Endothelial cell of umbilical vein (primary cell): ENCODE results near the gene HOXB5. TPM values are rescaled to one million over a fixed set of nuclear protein-coding genes. Genes with fewer than 3 reads are reported as not detected.

Experiments used
- BruUV-seq: library from RNA; stranded (reverse); fragments of 400-500 nt; replicated peaks from 2 replicates; lab custom pipeline; 2021; lab: Mats Ljungman, UMichigan
- CTCF ChIA-PET: fragments of 300-600, 350-600 bp; sonication (Branson Sonifier 250); formaldehyde crosslinking; loops from one replicate; lab custom pipeline; 2021; ENCODE audit warnings: antibody characterized with exemption, inconsistent platforms; lab: Charles Lee
- POLR2A ChIA-PET: fragments of 300-600, 350-600 bp; sonication (Branson Sonifier 250); formaldehyde crosslinking; loops from one replicate; lab custom pipeline; 2021; ENCODE audit warnings: antibody characterized with exemption, inconsistent platforms; lab: Charles Lee
- DNase-seq: peaks from one replicate; pipeline ENCODE4 v3.0.0-alpha.2; 2011; ENCODE audit warnings: low read depth, low spot score
- FAIRE-seq: peaks from 2 replicates; lab custom pipeline; 2011; peaks lifted over from hg19 to GRCh38; lab: Jason Lieb, UNC
- H2AFZ ChIP-seq: 2 replicates; pipeline ENCODE4 v1.6.0; 2012; ENCODE audit warnings: low read depth, low read length, control low read depth, inconsistent platforms
- H3K27ac ChIP-seq: 2 replicates; pipeline ENCODE4 v1.5.1; 2011; ENCODE audit warnings: low read depth, mild to moderate bottlenecking, control low read depth, low read length, moderate library complexity; ENCODE audit not compliant: insufficient read depth
- H3K27me3 ChIP-seq, 2 experiments: 2 replicates each; pipeline versions ENCODE4 v1.6.0 to v1.6.1; 2011; ENCODE audit warnings: low read length in 2 of 2, mixed read lengths in 1 of 2; ENCODE audit not compliant: control insufficient read depth in 2 of 2, insufficient read depth in 2 of 2
- H3K36me3 ChIP-seq, 2 experiments: 2 replicates in 1 of 2; 3 replicates in 1 of 2; pipeline ENCODE4 v1.5.1; 2011; ENCODE audit warnings: low read length in 2 of 2, mild to moderate bottlenecking in 1 of 2, moderate library complexity in 1 of 2; ENCODE audit not compliant: control insufficient read depth in 2 of 2, insufficient read depth in 2 of 2; ENCODE audit errors: extremely low read depth in 1 of 2
- H3K4me1 ChIP-seq: 3 replicates; pipeline ENCODE4 v1.5.1; 2011; ENCODE audit warnings: mild to moderate bottlenecking, low read length; ENCODE audit not compliant: control insufficient read depth, insufficient read depth; ENCODE audit errors: extremely low read depth
- H3K4me2 ChIP-seq: 2 replicates; pipeline ENCODE4 v1.6.1; 2011; ENCODE audit warnings: low read length, control low read depth, mixed read lengths; ENCODE audit not compliant: insufficient read depth
- H3K4me3 ChIP-seq, 3 experiments: fragments of 200-600 bp in 1 of 3; sonication (generic), shearing (Covaris generic) in 1 of 3; replicated peaks in 1 of 3; 2 replicates each; pipeline ENCODE4 v1.5.1; 2011 to 2016; ENCODE audit warnings: control low read depth in 3 of 3, low read length in 3 of 3, mild to moderate bottlenecking in 2 of 3, inconsistent platforms in 1 of 3, low read depth in 1 of 3, moderate library complexity in 1 of 3; ENCODE audit not compliant: insufficient read depth in 1 of 3
- H3K79me2 ChIP-seq: 2 replicates; pipeline ENCODE4 v1.6.0; 2012; ENCODE audit warnings: low read length, inconsistent platforms; ENCODE audit not compliant: control insufficient read depth, insufficient read depth
- H3K9ac ChIP-seq: replicated peaks from 2 replicates; pipeline ENCODE3; 2011; ENCODE audit warnings: low read length, control low read depth; ENCODE audit not compliant: insufficient read depth; ENCODE audit errors: extremely low read depth
- H3K9me1 ChIP-seq: replicated peaks from 3 replicates; pipeline ENCODE4 v1.6.0; 2011; ENCODE audit warnings: mild to moderate bottlenecking, low read length; ENCODE audit not compliant: control insufficient read depth, insufficient read depth; ENCODE audit errors: extremely low read depth
- H3K9me3 ChIP-seq: replicated peaks from 2 replicates; pipeline ENCODE4 v1.5.1; 2012; ENCODE audit warnings: low read length, inconsistent platforms; ENCODE audit not compliant: control insufficient read depth, insufficient read depth
- H4K20me1 ChIP-seq: replicated peaks from 2 replicates; pipeline ENCODE3; 2011; ENCODE audit warnings: mild to moderate bottlenecking, low read length; ENCODE audit not compliant: control insufficient read depth, insufficient read depth; ENCODE audit errors: extremely low read depth
- CTCF ChIP-seq, 2 donors: IDR thresholded peaks; 1 replicate in 1 of 2; 2 replicates in 1 of 2; pipeline ENCODE4 v1.5.1; 2011; ENCODE audit warnings: low read length in 2 of 2, mild to moderate bottlenecking in 2 of 2, moderate library complexity in 2 of 2, control low read depth in 1 of 2, inconsistent platforms in 1 of 2, low read depth in 1 of 2; ENCODE audit not compliant: insufficient read depth in 1 of 2; ENCODE audit errors: extremely low read depth in 1 of 2
- EZH2 ChIP-seq: IDR thresholded peaks from 2 replicates; pipeline ENCODE4 v1.6.1; 2012; ENCODE audit warnings: borderline replicate concordance, low read depth, mild to moderate bottlenecking, moderate library complexity, low read length, inconsistent platforms; ENCODE audit not compliant: severe bottlenecking
- FOS ChIP-seq: IDR thresholded peaks from 2 replicates; pipeline ENCODE4 v1.6.1; 2011; ENCODE audit warnings: mild to moderate bottlenecking, low read length, moderate library complexity, borderline replicate concordance; ENCODE audit not compliant: insufficient read depth
- GATA2 ChIP-seq: IDR thresholded peaks from 2 replicates; pipeline ENCODE4 v1.7.0; 2011; ENCODE audit warnings: low read depth, mild to moderate bottlenecking, moderate library complexity, mixed read lengths, low read length; ENCODE audit not compliant: insufficient read length, insufficient read depth
- JUN ChIP-seq: IDR thresholded peaks from 2 replicates; pipeline ENCODE4 v1.6.1; 2011; ENCODE audit warnings: borderline replicate concordance, low read depth; ENCODE audit not compliant: insufficient read length, insufficient read depth
- MAX ChIP-seq: IDR thresholded peaks from 2 replicates; pipeline ENCODE4 v1.6.1; 2011; ENCODE audit not compliant: insufficient read depth, insufficient read length
- MYC ChIP-seq: IDR thresholded peaks from one replicate; pipeline ENCODE4 v1.6.1; 2011; ENCODE audit warnings: mild to moderate bottlenecking, low read depth, low read length
- POLR2A ChIP-seq: IDR thresholded peaks from 2 replicates; pipeline ENCODE4 v1.6.1; 2012; ENCODE audit warnings: low read depth, mild to moderate bottlenecking, control low read depth, low read length
- POLR2AphosphoS5 ChIP-seq: IDR thresholded peaks from 2 replicates; pipeline ENCODE4 v1.6.1; 2012; ENCODE audit warnings: low read depth, mild to moderate bottlenecking, control low read depth, low read length, moderate library complexity; ENCODE audit not compliant: insufficient read depth
- dilution Hi-C: fragments of 300-500 bp; cut with MboI; formaldehyde crosslinking; loops from one replicate; pipeline ENCODE4 v1.15.0; 2019; ENCODE audit warnings: low sequenced_read_pairs; ENCODE audit not compliant: extremely low pct_ligation_motif_present
- intact Hi-C: fragments of 100-400 bp; cut with micrococcal nuclease; formaldehyde crosslinking; loops from one replicate; pipeline ENCODE4 v1.10.0; 2022
- polyA plus RNA-seq, 4 experiments: library from polyadenylated mRNA; depleted of rRNA in 3 of 4; stranded (reverse) in 3 of 4; unstranded in 1 of 4; fragments of >200 nt; gene quantifications; 2 replicates each; pipeline versions ENCODE4 v1.2.1 to v1.2.3, GENCODE V29; 2011 to 2012; ENCODE audit warnings: missing spikeins in 1 of 4
- total RNA-seq: library from RNA; stranded (reverse); gene quantifications from 2 replicates; pipeline ENCODE4 v1.2.3, GENCODE V29; 2021

The HOXB5 gene
- total and polyA plus RNA-seq, 2 donors (not counting 3 experiments of a cell fraction or from before 2014, with no cell fraction given): 2.0 to 8.5 TPM

GRCh38 chr17:48550502-48551213 lies 42.9 kb downstream of the HOXB5 start:
- Histone ChIP-seq H4K20me1 (no peaks in the 10 kb centered on the region), H3K27ac (no peak overlapping the region), H3K79me2 (peaks cover 45% of the 10 kb centered on the region), H3K4me3 (no peak overlapping the region), H3K9me3 (no peaks in the 10 kb centered on the region), H3K36me3 (peaks cover 10 to 14% of the 10 kb centered on the region in 2 experiments), H3K27me3 (no peaks in the 10 kb centered on the region), H3K9me1 (no peaks in the 10 kb centered on the region), H3K4me2 (no peak overlapping the region), H3K9ac (no peak overlapping the region), H3K4me1 (peaks cover 37% of the 10 kb centered on the region), H2AFZ (no peak overlapping the region)
- dilution Hi-C loops (no loop called here), intact Hi-C loops (no loop called here)
- ChIA-PET POLR2A (no interaction called here), CTCF (no interaction called here)
- FAIRE-seq: no peak
- no TSS peak for BruUV-seq
- TF ChIP-seq POLR2AphosphoS5: no peak
- peak; percentile 7 to 20 for TF ChIP-seq CTCF (IDR thresholded peaks at IDR 0.05; ENCODE audit: extremely low read depth in 1 of 2, insufficient read depth in 1 of 2, low read depth in 1 of 2, low read length in 2 of 2)
- no peak for DNase-seq

- POLR2A ChIA-PET: no interaction called here
- Histone ChIP-seq H2AFZ (no peak overlapping the region), H3K36me3 (peaks cover 10 to 14% of the 10 kb centered on the region in 2 experiments), H3K4me1 (peaks cover 43% of the 10 kb centered on the region), H3K9ac (no peak overlapping the region), H3K79me2 (peaks cover 50% of the 10 kb centered on the region), H4K20me1 (no peaks in the 10 kb centered on the region), H3K27me3 (no peaks in the 10 kb centered on the region), H3K9me3 (no peaks in the 10 kb centered on the region), H3K27ac (no peak overlapping the region), H3K4me2 (no peak overlapping the region), H3K4me3 (no peak overlapping the region), H3K9me1 (no peaks in the 10 kb centered on the region)
- DNase-seq (no peak), FAIRE-seq (no peak)
- dilution Hi-C loops: no loop called here
- TSS peak; percentile 12 for BruUV-seq
- CTCF ChIA-PET: interaction anchor here (3.8 kb wide), 1 partner anchor 19 kb away, joined by 28 read pairs; no protein-coding TSS in a partner anchor
- TF ChIP-seq EZH2 (no peak), POLR2A (no peak), CTCF (IDR thresholded peaks at IDR 0.05; ENCODE audit: extremely low read depth in 1 of 2, insufficient read depth in 1 of 2, low read depth in 1 of 2, low read length in 2 of 2) (no peak), FOS (no peak), MAX (no peak), GATA2 (no peak), POLR2AphosphoS5 (no peak), MYC (no peak), JUN (no peak)
- intact Hi-C loops: loop anchor here (2.0 kb wide), 1 partner anchor 13 kb away; no protein-coding TSS in a partner anchor
Measured at GRCh38 chr17:48549914-48550501, 43.6 kb downstream of the HOXB5 start.
